Colonic mucosa (tissue), 4 donors: ENCODE results near the gene MTAP. TPM values are rescaled to one million over a fixed set of nuclear protein-coding genes. Genes with fewer than 3 reads are reported as not detected.

ENCODE experiments used
- DNase-seq: peaks from one replicate; pipeline ENCODE4 v3.0.0-alpha.2; 2020
- H3K27ac ChIP-seq: fragments of 200-600 bp; one replicate; pipeline ENCODE4 v1.8.0; 2021
- H3K27me3 ChIP-seq: fragments of 200-600 bp; one replicate; pipeline ENCODE4 v1.8.0; 2021
- H3K36me3 ChIP-seq: fragments of 200-600 bp; one replicate; pipeline ENCODE4 v1.8.0; 2021
- H3K4me1 ChIP-seq: fragments of 200-600 bp; one replicate; pipeline ENCODE4 v1.8.0; 2021; ENCODE audit warnings: mild to moderate bottlenecking
- H3K4me3 ChIP-seq: fragments of 200-600 bp; one replicate; pipeline ENCODE4 v1.8.0; 2021
- H3K9ac ChIP-seq, 2 donors: one replicate each; pipeline ENCODE4 v1.7.0; 2013; ENCODE audit warnings: control low read depth in 2 of 2, low read depth in 2 of 2, low read length in 2 of 2
- H3K9me3 ChIP-seq: fragments of 200-600 bp; one replicate; pipeline ENCODE4 v1.8.0; 2021
- intact Hi-C: fragments of 100-400 bp; cut with DNase I; formaldehyde crosslinking; loops from one replicate; pipeline ENCODE4 v1.14.1; 2022
- total RNA-seq, 2 donors: library from RNA; stranded (reverse); fragmentation: NEBNext Ultra II Directional in 1 of 2; extraction: Animal tissue kit (Norgen Biotek cat#: 25700) in 1 of 2; gene quantifications; one replicate each; pipeline ENCODE4 v1.2.1, GENCODE V29; 2021
- TF ChIP-seq, protein P1 (sequence below): fragments of 200-600 bp; IDR thresholded peaks from one replicate; pipeline ENCODE4 v1.8.0; 2022; ENCODE audit warnings: antibody characterized with exemption, mild to moderate bottlenecking
- donor health status: healthy.
- donor health status: DM: no; HTN: no; CAD: no.
- donor health status: DM: no; HTN: no; CAD: no.

The MTAP gene
- total RNA-seq, 2 donors from 2014 or later: 22.0 to 24.4 TPM

DNA sequence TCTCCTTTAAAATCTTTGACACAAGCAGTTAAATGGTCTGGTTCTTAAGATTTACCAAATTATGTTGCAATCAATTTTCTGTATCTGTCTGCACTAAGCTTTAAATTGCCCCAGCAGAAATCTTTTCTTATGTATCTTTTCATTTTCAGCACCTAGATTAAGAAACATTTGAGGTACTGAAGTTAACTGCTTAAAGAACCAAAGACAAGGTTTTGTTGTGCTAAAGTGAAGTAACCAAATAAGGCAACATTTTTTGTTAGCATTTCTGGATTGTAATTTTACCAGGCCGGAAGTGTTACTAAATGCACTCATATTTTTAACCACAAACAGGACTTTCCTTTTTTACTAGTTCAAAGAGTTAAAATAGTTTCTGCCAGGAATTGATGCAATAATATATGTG, 24.1 kb upstream of the MTAP start:
- intact Hi-C loops: no loop called here
- no peak overlapping the region for H3K27ac ChIP-seq
- TF ChIP-seq, protein P1, sequence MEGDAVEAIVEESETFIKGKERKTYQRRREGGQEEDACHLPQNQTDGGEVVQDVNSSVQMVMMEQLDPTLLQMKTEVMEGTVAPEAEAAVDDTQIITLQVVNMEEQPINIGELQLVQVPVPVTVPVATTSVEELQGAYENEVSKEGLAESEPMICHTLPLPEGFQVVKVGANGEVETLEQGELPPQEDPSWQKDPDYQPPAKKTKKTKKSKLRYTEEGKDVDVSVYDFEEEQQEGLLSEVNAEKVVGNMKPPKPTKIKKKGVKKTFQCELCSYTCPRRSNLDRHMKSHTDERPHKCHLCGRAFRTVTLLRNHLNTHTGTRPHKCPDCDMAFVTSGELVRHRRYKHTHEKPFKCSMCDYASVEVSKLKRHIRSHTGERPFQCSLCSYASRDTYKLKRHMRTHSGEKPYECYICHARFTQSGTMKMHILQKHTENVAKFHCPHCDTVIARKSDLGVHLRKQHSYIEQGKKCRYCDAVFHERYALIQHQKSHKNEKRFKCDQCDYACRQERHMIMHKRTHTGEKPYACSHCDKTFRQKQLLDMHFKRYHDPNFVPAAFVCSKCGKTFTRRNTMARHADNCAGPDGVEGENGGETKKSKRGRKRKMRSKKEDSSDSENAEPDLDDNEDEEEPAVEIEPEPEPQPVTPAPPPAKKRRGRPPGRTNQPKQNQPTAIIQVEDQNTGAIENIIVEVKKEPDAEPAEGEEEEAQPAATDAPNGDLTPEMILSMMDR: no peak

DNA sequence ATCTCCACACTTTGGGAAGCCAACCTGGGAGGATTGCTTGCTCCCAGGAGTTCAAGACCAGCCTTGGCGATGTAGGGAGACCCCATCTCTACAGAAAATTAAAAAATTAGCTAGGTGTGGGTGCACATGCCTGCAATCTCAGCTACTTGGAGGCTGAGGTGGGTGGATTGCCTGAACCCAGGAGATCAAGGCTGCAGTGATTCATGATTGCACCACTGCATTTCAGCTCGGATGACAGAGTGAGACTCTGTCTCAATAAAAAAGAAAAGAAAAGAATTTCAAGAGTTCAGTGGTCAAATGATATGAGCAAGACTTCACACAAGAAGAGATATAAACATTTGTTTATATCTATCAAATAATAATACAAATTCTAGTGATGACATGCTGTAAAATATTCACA, 23.0 kb upstream of the MTAP start:
- intact Hi-C loops: no loop called here
- no peak overlapping the region for H3K9ac ChIP-seq

More for the DNA sequence above, 24.1 kb upstream of the MTAP start:
- Histone ChIP-seq H3K9ac (no peak overlapping the region), H3K9me3 (no peaks in the 10 kb centered on the region), H3K36me3 (no peaks in the 10 kb centered on the region), H3K27me3 (no peaks in the 10 kb centered on the region), H3K4me3 (no peak overlapping the region), H3K4me1 (no peaks in the 10 kb centered on the region)
- no peak for DNase-seq

DNA sequence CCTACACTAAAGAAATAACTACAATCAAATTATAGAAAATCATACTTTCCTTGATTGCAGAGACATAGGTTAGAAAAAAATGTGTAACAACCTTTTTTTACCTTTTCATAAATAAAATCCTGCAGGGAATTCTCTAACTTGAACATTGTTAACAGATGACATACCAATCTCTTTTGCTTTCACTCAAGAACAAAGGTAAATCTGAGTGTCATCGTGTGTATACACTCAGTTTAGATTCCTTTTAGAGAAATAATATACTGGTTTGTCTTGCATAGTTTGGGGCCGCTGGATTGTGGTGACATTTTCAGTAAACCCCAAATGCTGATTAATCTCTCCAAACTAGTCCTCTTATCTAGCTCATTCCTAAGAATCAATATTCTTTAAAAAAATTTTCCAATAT, 20.8 kb upstream of the MTAP start:
- TF ChIP-seq, protein P1: no peak
- no peak for DNase-seq
- no peaks in the 10 kb centered on the region for H3K9me3 ChIP-seq
- H3K27me3 ChIP-seq: no peaks in the 10 kb centered on the region
- intact Hi-C loops: loop anchor here (10.0 kb wide), 1 partner anchor 67 kb away; no protein-coding TSS in a partner anchor
- no peak overlapping the region for H3K9ac ChIP-seq
- H3K4me3 ChIP-seq: no peak overlapping the region
- no peak overlapping the region for H3K27ac ChIP-seq
- H3K4me1 ChIP-seq: no peaks in the 10 kb centered on the region
- H3K36me3 ChIP-seq: no peaks in the 10 kb centered on the region

More for the DNA sequence above, 23.0 kb upstream of the MTAP start:
- no peaks in the 10 kb centered on the region for H3K9me3 ChIP-seq
- no peak overlapping the region for H3K27ac ChIP-seq
- DNase-seq: no peak
- TF ChIP-seq, protein P1: no peak
- no peaks in the 10 kb centered on the region for H3K27me3 ChIP-seq
- no peak overlapping the region for H3K4me3 ChIP-seq
- H3K36me3 ChIP-seq: no peaks in the 10 kb centered on the region
- H3K4me1 ChIP-seq: no peaks in the 10 kb centered on the region

GRCh38 chr9:21782205-21782604, 20.2 kb upstream of the MTAP start:
- intact Hi-C loops: loop anchor here (10.0 kb wide), 1 partner anchor 67 kb away; no protein-coding TSS in a partner anchor
- H3K9me3 ChIP-seq: no peaks in the 10 kb centered on the region
- H3K4me3 ChIP-seq: no peak overlapping the region
- no peak for DNase-seq
- no peaks in the 10 kb centered on the region for H3K36me3 ChIP-seq
- H3K27me3 ChIP-seq: no peaks in the 10 kb centered on the region
- no peak overlapping the region for H3K9ac ChIP-seq
- TF ChIP-seq, protein P1: no peak
- no peak overlapping the region for H3K27ac ChIP-seq
- no peaks in the 10 kb centered on the region for H3K4me1 ChIP-seq

- intact Hi-C loops: loop anchor here (5.0 to 10.0 kb wide), 2 partner anchors 74 to 321 kb away; no protein-coding TSS in a partner anchor
- no peaks in the 10 kb centered on the region for H3K9me3 ChIP-seq
- no peak for DNase-seq
These were observed 13.7 kb upstream of the MTAP start for GRCh38 chr9:21788752-21789151.

More at GRCh38 chr9:21788752-21789151, 13.7 kb upstream of the MTAP start:
- TF ChIP-seq, protein P1: no peak
- Histone ChIP-seq H3K27ac (no peak overlapping the region), H3K4me3 (no peak overlapping the region), H3K27me3 (no peaks in the 10 kb centered on the region), H3K36me3 (no peaks in the 10 kb centered on the region), H3K4me1 (no peaks in the 10 kb centered on the region), H3K9ac (no peak overlapping the region)
